ENCODE measurements around the gene WDR90. TPM values are rescaled to one million over a fixed set of nuclear protein-coding genes. Genes with fewer than 3 reads are reported as not detected.
A peak's percentile ranks its signal among the peaks of the same experiment; 100 is the strongest.

The WDR90 gene
- total RNA-seq, 4 donors from 2014 or later, result 29.8 to 154 (median 73.6) TPM

GRCh38 chr16:667780-668518, 18.8 kb downstream of the WDR90 start, which contains the start of gene RHOT2:
RHOT2 (plus strand) TSS chr16:668132; CDS start chr16:668200, 68 bp downstream.
- peak; percentile 92 to 97 (median 97) for DNase-seq
- TF ChIP-seq CTCF (IDR thresholded peaks at IDR 0.05) (peak; percentile 91 to 98 (median 96)), POLR2A (IDR thresholded peaks at IDR 0.05) (peak in 1 of 2 donors; percentile 76)
- Histone ChIP-seq H3K4me3 (peak within 1 kb of the TSS; percentile 82 to 99 (median 90)), H3K36me3 (peaks cover 0 to 37% (median 0%) of the 10 kb centered on the region in 3 donors), H3K9me3 (no peaks in the 10 kb centered on the region), H3K4me1 (peaks cover 3 to 18% (median 9%) of the 10 kb centered on the region in 4 donors), H3K27me3 (no peaks in the 10 kb centered on the region), H3K27ac (peak within 1 kb of the TSS; percentile 83 to 93 (median 86))

- H3K9me3 ChIP-seq, result no peaks in the 10 kb centered on the region
- H3K27me3 ChIP-seq, result no peaks in the 10 kb centered on the region
- DNase-seq, result no peak
- no peak for TF ChIP-seq POLR2A (IDR thresholded peaks at IDR 0.05)
- no peak for TF ChIP-seq CTCF (IDR thresholded peaks at IDR 0.05)
- H3K36me3 ChIP-seq, result peaks cover 0 to 44% (median 0%) of the 10 kb centered on the region in 3 donors
- H3K27ac ChIP-seq, result peak overlapping the region; percentile 83 to 93 (median 86)
- H3K4me1 ChIP-seq, result peaks cover 3 to 18% (median 9%) of the 10 kb centered on the region in 4 donors
- H3K4me3 ChIP-seq, result peak overlapping the region; percentile 82 to 99 (median 90)
These were observed 19.5 kb downstream of the WDR90 start for GRCh38 chr16:668519-669171.

GRCh38 chr16:669666-670065, 20.5 kb downstream of the WDR90 start:
- Histone ChIP-seq H3K36me3 (peaks cover 0 to 50% (median 0%) of the 10 kb centered on the region in 3 donors), H3K9me3 (no peaks in the 10 kb centered on the region), H3K27ac (no peak overlapping the region), H3K4me1 (peaks cover 3 to 22% (median 9%) of the 10 kb centered on the region in 4 donors), H3K4me3 (no peak overlapping the region), H3K27me3 (no peaks in the 10 kb centered on the region)
- no peak for DNase-seq
- TF ChIP-seq CTCF (IDR thresholded peaks at IDR 0.05) (no peak), POLR2A (IDR thresholded peaks at IDR 0.05) (no peak)

GRCh38 chr16:670485-671352, 21.6 kb downstream of the WDR90 start:
- Histone ChIP-seq H3K4me3 (no peak overlapping the region), H3K36me3 (peaks cover 0 to 50% (median 0%) of the 10 kb centered on the region in 3 donors), H3K27ac (no peak overlapping the region), H3K27me3 (no peaks in the 10 kb centered on the region), H3K9me3 (no peaks in the 10 kb centered on the region), H3K4me1 (peaks cover 5 to 31% (median 16%) of the 10 kb centered on the region in 4 donors)
- TF ChIP-seq CTCF (IDR thresholded peaks at IDR 0.05) (no peak), POLR2A (IDR thresholded peaks at IDR 0.05) (no peak)
- no peak for DNase-seq
